Neutrophil (primary cell): Measurements from ENCODE around the gene GABRQ.

Source experiments
- H3K27ac ChIP-seq: fragments of 200-600 bp; sonication (generic); 2 replicates; pipeline ENCODE4 v1.5.1; 2016; ENCODE audit warnings: mild to moderate bottlenecking, moderate library complexity
- H3K27me3 ChIP-seq: fragments of 200-600 bp; sonication (generic); 2 replicates; pipeline ENCODE4 v1.6.0; 2016; ENCODE audit warnings: mild to moderate bottlenecking
- H3K36me3 ChIP-seq: fragments of 200-600 bp; sonication (generic); 2 replicates; pipeline ENCODE4 v1.5.1; 2017
- H3K4me1 ChIP-seq, 2 experiments: fragments of 200-600 bp in 1 of 2; sonication (generic) in 1 of 2; 1 replicate in 1 of 2; 2 replicates in 1 of 2; pipeline versions ENCODE4 v1.5.1 to v1.6.1; 2013 to 2016; ENCODE audit warnings: low read depth in 1 of 2, low read length in 1 of 2, mild to moderate bottlenecking in 1 of 2, moderate library complexity in 1 of 2; ENCODE audit not compliant: control insufficient read depth in 1 of 2, insufficient read depth in 1 of 2
- H3K4me3 ChIP-seq, 2 experiments: fragments of 200-600 bp in 1 of 2; sonication (generic) in 1 of 2; 1 replicate in 1 of 2; 2 replicates in 1 of 2; pipeline ENCODE4 v1.5.1; 2013 to 2016; ENCODE audit warnings: low read depth in 1 of 2, low read length in 1 of 2, mild to moderate bottlenecking in 1 of 2, moderate library complexity in 1 of 2
- H3K9me3 ChIP-seq: fragments of 200-600 bp; sonication (generic); 2 replicates; pipeline ENCODE4 v1.5.1; 2016
- TF ChIP-seq, protein P1 (sequence below): fragments of 200-600 bp; sonication (generic); IDR thresholded peaks from 2 replicates; pipeline ENCODE4 v1.5.1; 2016; ENCODE audit warnings: antibody characterized with exemption

Gene GABRQ

DNA sequence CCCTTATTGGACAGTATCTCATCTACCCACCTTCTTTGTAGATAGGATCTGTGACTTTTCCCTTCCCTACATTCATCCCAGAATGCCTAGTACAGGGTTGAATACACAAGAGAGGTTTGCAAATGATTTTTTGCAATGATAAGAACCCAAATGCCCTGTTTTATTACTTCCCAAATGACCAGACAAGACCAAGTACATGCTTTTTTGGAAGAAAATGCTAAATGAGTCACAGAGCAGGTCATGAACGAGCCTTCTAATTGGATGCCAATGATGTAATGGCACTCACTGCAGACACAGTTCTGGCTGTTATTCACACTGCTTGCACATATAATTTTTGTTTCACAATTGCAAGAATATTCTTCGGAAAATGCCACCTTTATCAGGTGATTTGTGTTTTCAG is 17.8 kb upstream of the GABRQ start:
- H3K4me1 ChIP-seq, result no peaks in the 10 kb centered on the region
- no peaks in the 10 kb centered on the region for H3K27me3 ChIP-seq

DNA sequence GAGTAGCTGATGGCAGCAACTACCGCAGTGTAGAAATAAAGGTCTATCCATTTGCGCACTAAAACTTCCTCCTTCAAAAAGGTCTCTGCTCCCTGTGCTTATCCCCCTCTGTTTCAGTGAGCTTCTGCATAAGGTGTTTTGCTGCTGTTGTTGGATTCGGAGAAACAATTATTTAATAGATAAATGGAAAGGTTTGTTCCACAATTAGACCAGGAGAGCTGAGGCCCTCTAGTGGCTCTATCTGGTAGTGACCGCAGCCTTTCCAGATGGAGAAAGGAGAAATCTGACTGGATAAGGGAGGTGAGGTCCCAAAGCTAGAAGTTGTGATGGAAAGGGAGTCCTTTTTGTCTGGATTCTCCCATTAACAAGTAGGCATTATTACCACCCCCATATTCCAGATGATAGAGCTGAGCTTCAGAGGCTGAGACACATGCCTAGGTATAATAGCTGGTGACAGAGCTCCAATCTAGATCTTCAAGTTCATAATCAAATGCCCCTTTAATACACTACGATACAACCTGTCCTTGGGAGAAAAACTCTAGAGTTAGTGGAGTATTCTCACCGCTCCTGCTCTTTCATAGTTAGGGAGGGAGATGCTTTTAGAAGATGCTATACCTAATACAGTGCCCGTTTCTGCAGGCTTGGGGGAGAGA is 5.1 kb upstream of the GABRQ start:
- no peaks in the 10 kb centered on the region for H3K4me1 ChIP-seq
- H3K36me3 ChIP-seq, result no peaks in the 10 kb centered on the region
- no peak overlapping the region for H3K27ac ChIP-seq
- TF ChIP-seq, protein P1, sequence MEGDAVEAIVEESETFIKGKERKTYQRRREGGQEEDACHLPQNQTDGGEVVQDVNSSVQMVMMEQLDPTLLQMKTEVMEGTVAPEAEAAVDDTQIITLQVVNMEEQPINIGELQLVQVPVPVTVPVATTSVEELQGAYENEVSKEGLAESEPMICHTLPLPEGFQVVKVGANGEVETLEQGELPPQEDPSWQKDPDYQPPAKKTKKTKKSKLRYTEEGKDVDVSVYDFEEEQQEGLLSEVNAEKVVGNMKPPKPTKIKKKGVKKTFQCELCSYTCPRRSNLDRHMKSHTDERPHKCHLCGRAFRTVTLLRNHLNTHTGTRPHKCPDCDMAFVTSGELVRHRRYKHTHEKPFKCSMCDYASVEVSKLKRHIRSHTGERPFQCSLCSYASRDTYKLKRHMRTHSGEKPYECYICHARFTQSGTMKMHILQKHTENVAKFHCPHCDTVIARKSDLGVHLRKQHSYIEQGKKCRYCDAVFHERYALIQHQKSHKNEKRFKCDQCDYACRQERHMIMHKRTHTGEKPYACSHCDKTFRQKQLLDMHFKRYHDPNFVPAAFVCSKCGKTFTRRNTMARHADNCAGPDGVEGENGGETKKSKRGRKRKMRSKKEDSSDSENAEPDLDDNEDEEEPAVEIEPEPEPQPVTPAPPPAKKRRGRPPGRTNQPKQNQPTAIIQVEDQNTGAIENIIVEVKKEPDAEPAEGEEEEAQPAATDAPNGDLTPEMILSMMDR, result peak; percentile 26
- H3K9me3 ChIP-seq, result no peaks in the 10 kb centered on the region
- peaks cover 25% of the 10 kb centered on the region for H3K27me3 ChIP-seq
- H3K4me3 ChIP-seq, result no peak overlapping the region

More for the DNA sequence above, 17.8 kb upstream of the GABRQ start:
- TF ChIP-seq, protein P1, result no peak
- Histone ChIP-seq H3K36me3 (no peaks in the 10 kb centered on the region), H3K27ac (no peak overlapping the region), H3K4me3 (no peak overlapping the region), H3K9me3 (no peaks in the 10 kb centered on the region)

DNA sequence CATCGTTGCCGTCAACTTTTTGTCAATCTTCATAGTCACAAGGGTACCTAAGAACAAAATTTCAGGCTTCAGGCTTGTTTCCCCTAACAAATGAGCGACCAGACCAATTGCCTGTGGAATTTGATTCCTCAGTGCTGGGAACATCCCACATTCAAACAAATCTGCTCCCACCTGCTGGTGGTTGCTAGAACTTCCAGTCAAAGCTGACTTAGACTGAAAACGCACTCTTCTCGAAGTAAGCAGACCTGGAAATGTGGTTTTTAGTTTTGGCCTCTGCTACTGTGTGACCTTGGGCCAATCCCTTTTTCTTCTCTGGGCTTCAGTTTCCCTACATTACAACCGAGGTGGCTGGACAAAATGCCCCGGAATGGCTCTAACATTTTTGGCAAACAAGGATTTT is 1.8 kb upstream of the GABRQ start:
- Histone ChIP-seq H3K27ac (no peak overlapping the region), H3K36me3 (no peaks in the 10 kb centered on the region), H3K4me3 (no peak overlapping the region), H3K27me3 (peaks cover 44% of the 10 kb centered on the region), H3K9me3 (no peaks in the 10 kb centered on the region), H3K4me1 (no peaks in the 10 kb centered on the region)
- TF ChIP-seq, protein P1, result no peak

DNA sequence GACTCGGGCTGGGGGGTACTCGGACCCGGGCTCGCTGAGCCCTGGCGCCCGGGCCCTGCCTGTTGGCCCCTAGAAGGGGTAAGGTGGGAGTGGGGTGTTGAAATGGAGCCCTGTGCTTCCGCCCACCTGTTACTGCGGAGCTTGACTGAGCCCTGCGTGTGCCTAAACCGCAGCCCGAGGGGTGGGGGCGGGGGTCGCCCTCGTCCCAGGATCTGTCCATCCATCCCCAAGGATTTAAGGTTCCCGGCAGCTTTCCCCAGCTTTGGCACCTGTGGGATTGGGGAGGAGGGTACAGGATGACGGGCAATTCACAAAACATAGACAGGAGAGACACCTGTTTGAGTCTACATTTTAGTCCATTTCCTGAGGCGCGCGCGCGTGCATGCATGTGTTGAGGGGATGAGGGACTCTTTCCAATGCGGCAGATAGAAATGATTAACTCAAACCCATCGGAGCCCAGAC is 779 bp downstream of the GABRQ start:
- TF ChIP-seq, protein P1, result no peak
- no peaks in the 10 kb centered on the region for H3K9me3 ChIP-seq
- H3K27me3 ChIP-seq, result peaks cover 44% of the 10 kb centered on the region
- H3K4me1 ChIP-seq, result no peaks in the 10 kb centered on the region
- H3K36me3 ChIP-seq, result no peaks in the 10 kb centered on the region
- H3K4me3 ChIP-seq, result no peak overlapping the region
- H3K27ac ChIP-seq, result no peak overlapping the region

DNA sequence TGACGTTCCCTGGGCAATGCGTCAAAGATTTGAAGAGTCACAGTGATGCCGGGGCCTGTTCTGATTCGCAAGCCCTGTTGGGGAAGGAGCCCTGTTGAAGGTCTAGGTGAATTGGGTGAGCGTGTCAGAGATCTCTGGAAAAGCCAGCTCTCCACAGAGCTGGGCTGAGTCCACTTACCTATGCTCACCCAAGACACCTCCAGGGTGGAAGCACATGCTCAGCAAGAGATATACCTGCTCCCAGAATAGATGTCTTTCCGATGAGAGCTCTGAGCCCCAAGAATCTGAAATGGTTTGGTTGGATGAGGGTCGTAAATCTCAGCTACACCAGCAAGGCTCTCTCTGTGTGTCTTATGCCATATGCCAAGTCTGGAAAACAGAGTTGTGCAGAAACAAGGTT is 1.7 kb downstream of the GABRQ start:
- Histone ChIP-seq H3K27ac (no peak overlapping the region), H3K27me3 (peaks cover 44% of the 10 kb centered on the region), H3K4me1 (no peaks in the 10 kb centered on the region), H3K9me3 (no peaks in the 10 kb centered on the region), H3K4me3 (no peak overlapping the region), H3K36me3 (no peaks in the 10 kb centered on the region)
- TF ChIP-seq, protein P1, result no peak
